ENCODE data around the gene PTBP3.

PTBP3 gene

DNA sequence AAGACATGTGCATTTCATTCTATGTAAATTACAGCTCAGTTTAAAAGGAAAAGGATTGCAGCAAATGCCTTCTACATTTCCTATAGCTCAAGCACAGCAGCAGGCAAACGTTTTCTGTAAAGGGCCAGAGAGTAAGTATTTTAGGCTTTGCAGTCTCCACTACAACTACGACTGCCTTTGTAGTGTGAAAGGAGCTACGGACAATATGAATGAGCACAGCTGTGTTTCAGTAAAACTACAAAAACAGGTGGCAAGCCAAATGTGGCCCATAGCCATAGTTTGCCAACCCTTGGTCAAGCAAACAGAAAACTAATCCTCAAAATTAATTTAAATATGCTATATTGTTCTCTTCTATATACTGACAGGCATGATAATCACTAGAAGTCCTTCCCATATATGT lies 7.2 kb downstream of the PTBP3 start:
- Histone ChIP-seq H3K4me3 (IDR thresholded peaks at IDR 0.05; ENCODE audit: insufficient read depth, low read depth, low read length) (no peak overlapping the region), H3K79me2 (ENCODE audit: insufficient read depth, low read depth) (peaks cover 100% of the 10 kb centered on the region), H2AFZ (ENCODE audit: low read depth) (no peak overlapping the region), H3K27me3 (ENCODE audit: insufficient read depth, low read depth) (no peaks in the 10 kb centered on the region), H3K27ac (peak overlapping the region; percentile 55; the same call in 1 of the 2 replicates), H3K4me1 (ENCODE audit: low read depth, poor library complexity, severe bottlenecking) (peaks cover 73% of the 10 kb centered on the region), H4K20me1 (ENCODE audit: insufficient read depth) (peaks cover 4% of the 10 kb centered on the region; the same call in 1 of the 2 replicates), H3K4me2 (peak overlapping the region; percentile 66), H3K36me3 (ENCODE audit: insufficient read depth) (no peaks in the 10 kb centered on the region), H3K9ac (no peak overlapping the region)
- TF ChIP-seq, protein P1, sequence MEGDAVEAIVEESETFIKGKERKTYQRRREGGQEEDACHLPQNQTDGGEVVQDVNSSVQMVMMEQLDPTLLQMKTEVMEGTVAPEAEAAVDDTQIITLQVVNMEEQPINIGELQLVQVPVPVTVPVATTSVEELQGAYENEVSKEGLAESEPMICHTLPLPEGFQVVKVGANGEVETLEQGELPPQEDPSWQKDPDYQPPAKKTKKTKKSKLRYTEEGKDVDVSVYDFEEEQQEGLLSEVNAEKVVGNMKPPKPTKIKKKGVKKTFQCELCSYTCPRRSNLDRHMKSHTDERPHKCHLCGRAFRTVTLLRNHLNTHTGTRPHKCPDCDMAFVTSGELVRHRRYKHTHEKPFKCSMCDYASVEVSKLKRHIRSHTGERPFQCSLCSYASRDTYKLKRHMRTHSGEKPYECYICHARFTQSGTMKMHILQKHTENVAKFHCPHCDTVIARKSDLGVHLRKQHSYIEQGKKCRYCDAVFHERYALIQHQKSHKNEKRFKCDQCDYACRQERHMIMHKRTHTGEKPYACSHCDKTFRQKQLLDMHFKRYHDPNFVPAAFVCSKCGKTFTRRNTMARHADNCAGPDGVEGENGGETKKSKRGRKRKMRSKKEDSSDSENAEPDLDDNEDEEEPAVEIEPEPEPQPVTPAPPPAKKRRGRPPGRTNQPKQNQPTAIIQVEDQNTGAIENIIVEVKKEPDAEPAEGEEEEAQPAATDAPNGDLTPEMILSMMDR (conservative IDR thresholded peaks at IDR 0.05; ENCODE audit: low read depth, low read length) = no peak

DNA sequence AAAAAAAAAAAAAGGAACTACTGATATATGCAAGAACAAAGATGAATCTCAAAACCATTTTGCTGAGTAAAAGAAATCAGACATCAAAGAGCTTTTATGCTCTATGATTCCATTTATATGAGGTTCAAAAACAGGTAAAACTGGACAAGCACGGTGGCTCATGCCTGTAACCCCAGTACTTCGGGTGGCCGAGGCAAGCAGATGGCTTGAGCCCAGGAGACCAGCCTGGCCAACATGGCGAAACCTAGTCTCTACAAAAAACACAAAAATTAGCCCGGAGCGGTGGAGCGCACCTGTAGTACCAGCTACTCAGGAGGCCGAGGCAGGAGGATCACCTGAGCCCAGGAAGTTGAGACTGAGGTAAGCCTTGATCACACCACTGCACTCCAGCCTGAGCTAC lies 7.8 kb downstream of the PTBP3 start:
- no peak overlapping the region for H3K9ac ChIP-seq
- peak overlapping the region; percentile 55; the same call in 1 of the 2 replicates for H3K27ac ChIP-seq
- no peaks in the 10 kb centered on the region for H3K27me3 ChIP-seq (ENCODE audit: insufficient read depth, low read depth)
- peaks cover 67% of the 10 kb centered on the region for H3K4me1 ChIP-seq (ENCODE audit: low read depth, poor library complexity, severe bottlenecking)
- H2AFZ ChIP-seq (ENCODE audit: low read depth) = no peak overlapping the region
- TF ChIP-seq, protein P1 (conservative IDR thresholded peaks at IDR 0.05; ENCODE audit: low read depth, low read length) = no peak
- no peak overlapping the region for H3K4me3 ChIP-seq (IDR thresholded peaks at IDR 0.05; ENCODE audit: insufficient read depth, low read depth, low read length)
- H3K4me2 ChIP-seq = peak overlapping the region; percentile 66
- H3K79me2 ChIP-seq (ENCODE audit: insufficient read depth, low read depth) = peaks cover 100% of the 10 kb centered on the region
- peaks cover 4% of the 10 kb centered on the region; the same call in 1 of the 2 replicates for H4K20me1 ChIP-seq (ENCODE audit: insufficient read depth)
- H3K36me3 ChIP-seq (ENCODE audit: insufficient read depth) = no peaks in the 10 kb centered on the region

DNA sequence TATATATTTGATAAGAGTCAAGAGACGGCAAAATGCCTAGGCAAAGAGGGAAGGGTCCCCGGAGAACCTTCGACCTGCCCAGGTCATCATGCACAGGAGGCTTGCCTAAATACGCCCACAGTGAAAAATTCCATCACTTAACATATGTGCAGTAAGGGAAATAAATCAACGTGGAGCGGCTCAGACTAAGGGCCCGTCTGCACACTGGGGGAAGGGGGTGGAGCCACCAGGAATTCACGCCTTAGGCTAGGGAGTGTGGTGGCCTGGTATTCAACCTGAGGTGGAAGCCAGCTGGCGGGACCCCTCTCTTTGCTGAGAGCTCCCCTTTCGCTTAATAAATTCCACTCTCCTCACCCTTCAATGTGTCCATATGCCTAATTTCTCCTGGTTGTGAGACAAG lies 8.3 kb downstream of the PTBP3 start:
- H3K27ac ChIP-seq = no peak overlapping the region
- H3K4me1 ChIP-seq (ENCODE audit: low read depth, poor library complexity, severe bottlenecking) = peaks cover 63% of the 10 kb centered on the region
- no peak overlapping the region for H3K4me2 ChIP-seq
- TF ChIP-seq, protein P1 (conservative IDR thresholded peaks at IDR 0.05; ENCODE audit: low read depth, low read length) = no peak
- H3K9ac ChIP-seq = no peak overlapping the region
- H2AFZ ChIP-seq (ENCODE audit: low read depth) = no peak overlapping the region
- H3K4me3 ChIP-seq (IDR thresholded peaks at IDR 0.05; ENCODE audit: insufficient read depth, low read depth, low read length) = no peak overlapping the region
- peaks cover 4% of the 10 kb centered on the region; the same call in 1 of the 2 replicates for H4K20me1 ChIP-seq (ENCODE audit: insufficient read depth)
- H3K79me2 ChIP-seq (ENCODE audit: insufficient read depth, low read depth) = peaks cover 99% of the 10 kb centered on the region
- no peaks in the 10 kb centered on the region for H3K36me3 ChIP-seq (ENCODE audit: insufficient read depth)
- H3K27me3 ChIP-seq (ENCODE audit: insufficient read depth, low read depth) = no peaks in the 10 kb centered on the region

DNA sequence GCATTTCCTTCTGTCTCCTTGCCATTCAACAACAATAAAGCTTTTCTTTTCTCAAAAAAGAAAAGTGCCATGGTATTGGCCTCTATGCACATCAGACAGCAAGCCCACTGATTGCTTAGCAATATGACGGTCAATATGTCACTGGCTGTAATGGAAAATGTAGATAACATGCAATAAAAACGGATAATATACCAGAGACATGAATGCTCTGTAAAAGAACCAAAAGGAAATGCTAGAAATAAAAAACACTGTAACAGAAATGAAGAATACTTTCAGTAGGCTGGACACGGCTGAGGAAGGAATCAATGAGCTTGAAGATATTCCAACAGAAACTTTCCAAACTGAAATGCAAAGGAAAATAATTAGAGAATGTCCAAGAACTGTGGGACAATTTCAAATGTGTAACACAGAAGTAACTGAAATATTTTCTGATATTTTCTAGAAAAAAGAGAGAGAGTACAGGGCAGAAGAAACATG lies 10.0 kb downstream of the PTBP3 start:
- no peak overlapping the region for H3K27ac ChIP-seq
- H3K4me2 ChIP-seq = no peak overlapping the region
- no peak overlapping the region for H3K4me3 ChIP-seq (IDR thresholded peaks at IDR 0.05; ENCODE audit: insufficient read depth, low read depth, low read length)
- TF ChIP-seq, protein P1 (conservative IDR thresholded peaks at IDR 0.05; ENCODE audit: low read depth, low read length) = no peak
- peaks cover 62% of the 10 kb centered on the region for H3K4me1 ChIP-seq (ENCODE audit: low read depth, poor library complexity, severe bottlenecking)
- H3K9ac ChIP-seq = no peak overlapping the region
- no peaks in the 10 kb centered on the region for H3K27me3 ChIP-seq (ENCODE audit: insufficient read depth, low read depth)
- H3K79me2 ChIP-seq (ENCODE audit: insufficient read depth, low read depth) = peaks cover 98% of the 10 kb centered on the region
- H3K36me3 ChIP-seq (ENCODE audit: insufficient read depth) = no peaks in the 10 kb centered on the region
- peaks cover 4% of the 10 kb centered on the region; the same call in 1 of the 2 replicates for H4K20me1 ChIP-seq (ENCODE audit: insufficient read depth)
- H2AFZ ChIP-seq (ENCODE audit: low read depth) = no peak overlapping the region
